H1 (cell line): ENCODE results near the gene PDGFB. TPM values are rescaled to one million over a fixed set of nuclear protein-coding genes. Genes with fewer than 3 reads are reported as not detected.

Experiments
- CTCF ChIA-PET: fragments of 300-600 bp; sonication (Branson Sonifier 250); formaldehyde crosslinking; loops from one replicate; lab custom pipeline; 2021; ENCODE audit not compliant: partially characterized antibody; lab: Charles Lee
- POLR2A ChIA-PET: fragments of 300-600 bp; sonication (Branson Sonifier 250); formaldehyde crosslinking; loops from one replicate; lab custom pipeline; 2021; ENCODE audit warnings: inconsistent platforms; ENCODE audit not compliant: partially characterized antibody; lab: Charles Lee
- DNase-seq, 2 experiments: peaks; one replicate each; pipeline versions ENCODE4 v3.0.0 to v3.0.0-alpha.2; 2010 to 2022; ENCODE audit warnings: low spot score in 2 of 2, low read depth in 1 of 2, mixed read lengths in 1 of 2
- FAIRE-seq: peaks from 2 replicates; lab custom pipeline; 2011; peaks lifted over from hg19 to GRCh38; lab: Jason Lieb, UNC
- H2AFZ ChIP-seq: 2 replicates; pipeline ENCODE4 v1.8.1; 2012; ENCODE audit warnings: low read length, inconsistent platforms
- H2AK5ac ChIP-seq: 2 replicates; pipeline ENCODE4 v1.6.1; 2013; ENCODE audit warnings: low read depth, low read length
- H2BK120ac ChIP-seq: replicated peaks from 2 replicates; pipeline ENCODE3; 2013; ENCODE audit warnings: low read depth, low read length, inconsistent platforms
- H2BK12ac ChIP-seq: 2 replicates; pipeline ENCODE4 v1.6.1; 2013; ENCODE audit warnings: low read depth, low read length
- H2BK15ac ChIP-seq: 2 replicates; pipeline ENCODE4 v1.6.1; 2013; ENCODE audit warnings: low read length
- H2BK20ac ChIP-seq: 2 replicates; pipeline ENCODE4 v1.6.1; 2013; ENCODE audit warnings: low read length
- H2BK5ac ChIP-seq: 2 replicates; pipeline ENCODE4 v1.6.1; 2013; ENCODE audit warnings: low read depth, low read length
- H3K14ac ChIP-seq: 2 replicates; pipeline ENCODE4 v1.6.1; 2013; ENCODE audit warnings: inconsistent platforms; ENCODE audit not compliant: insufficient read length
- H3K18ac ChIP-seq: 2 replicates; pipeline ENCODE4 v1.6.1; 2013; ENCODE audit warnings: low read length; ENCODE audit errors: extremely low read depth
- H3K23ac ChIP-seq: 2 replicates; pipeline ENCODE4 v1.6.1; 2013; ENCODE audit warnings: inconsistent platforms; ENCODE audit not compliant: insufficient read length
- H3K23me2 ChIP-seq: 2 replicates; pipeline ENCODE4 v1.6.1; 2013; ENCODE audit warnings: low read depth, low read length
- H3K27ac ChIP-seq: 2 replicates; pipeline ENCODE4 v1.6.1; 2011; ENCODE audit warnings: low read depth, low read length, inconsistent platforms
- H3K27me3 ChIP-seq, 4 experiments: replicated peaks in 1 of 4; 1 replicate in 1 of 4; 2 replicates in 3 of 4; pipeline versions ENCODE4 v1.6.1 to v1.8.1; 2011 to 2013; ENCODE audit warnings: low read length in 3 of 4, mild to moderate bottlenecking in 3 of 4, inconsistent platforms in 2 of 4, mixed read lengths in 2 of 4, moderate library complexity in 1 of 4; ENCODE audit not compliant: control insufficient read depth in 3 of 4, insufficient read depth in 3 of 4; ENCODE audit errors: extremely low read depth in 1 of 4
- H3K36me3 ChIP-seq, 4 experiments: 2 replicates each; pipeline versions ENCODE4 v1.6.1 to v1.8.1; 2011 to 2013; ENCODE audit warnings: mild to moderate bottlenecking in 4 of 4, low read length in 3 of 4, moderate library complexity in 2 of 4, control low read depth in 1 of 4, inconsistent platforms in 1 of 4; ENCODE audit not compliant: insufficient read depth in 4 of 4, control insufficient read depth in 2 of 4
- H3K4ac ChIP-seq: replicated peaks from 2 replicates; pipeline ENCODE3; 2013; ENCODE audit warnings: low read length, low read depth, mixed read lengths, inconsistent platforms; ENCODE audit not compliant: insufficient read length
- H3K4me1 ChIP-seq, 4 experiments: replicated peaks in 1 of 4; 1 replicate in 1 of 4; 2 replicates in 3 of 4; pipeline versions ENCODE4 v1.6.1 to v1.8.1; 2011 to 2013; ENCODE audit warnings: low read length in 3 of 4, inconsistent platforms in 2 of 4, mixed read lengths in 1 of 4; ENCODE audit not compliant: insufficient read depth in 4 of 4, control insufficient read depth in 3 of 4
- H3K4me2 ChIP-seq, 2 experiments: 2 replicates each; pipeline versions ENCODE4 v1.6.1 to v1.8.1; 2011 to 2013; ENCODE audit warnings: low read depth in 2 of 2, low read length in 2 of 2, control low read depth in 1 of 2, inconsistent platforms in 1 of 2, mild to moderate bottlenecking in 1 of 2; ENCODE audit not compliant: insufficient read depth in 1 of 2
- H3K4me3 ChIP-seq, 4 experiments: fragments of 200-600, 300-600 bp in 1 of 4; sonication (generic), shearing (Covaris generic), sonication (Bioruptor Twin) in 1 of 4; 2 replicates each; pipeline versions ENCODE4 v1.5.1 to v1.8.1; 2011 to 2016; ENCODE audit warnings: low read length in 4 of 4, low read depth in 3 of 4, control low read depth in 2 of 4, inconsistent platforms in 2 of 4, mild to moderate bottlenecking in 2 of 4, mixed read lengths in 1 of 4, moderate library complexity in 1 of 4; ENCODE audit not compliant: insufficient read depth in 2 of 4; ENCODE audit errors: extremely low read depth in 1 of 4
- H3K56ac ChIP-seq: replicated peaks from 2 replicates; pipeline ENCODE3; 2013; ENCODE audit warnings: low read depth, mild to moderate bottlenecking, mixed read lengths, low read length, inconsistent platforms; ENCODE audit not compliant: insufficient read length
- H3K79me1 ChIP-seq: 2 replicates; pipeline ENCODE4 v1.6.1; 2013; ENCODE audit warnings: low read depth, low read length, control low read depth
- H3K79me2 ChIP-seq, 2 experiments: 2 replicates each; pipeline versions ENCODE4 v1.6.1 to v1.8.1; 2012 to 2013; ENCODE audit warnings: low read length in 2 of 2, mild to moderate bottlenecking in 2 of 2, inconsistent platforms in 1 of 2; ENCODE audit not compliant: insufficient read depth in 2 of 2, control insufficient read depth in 1 of 2
- H3K9ac ChIP-seq, 4 experiments: replicated peaks in 1 of 4; 1 replicate in 1 of 4; 2 replicates in 3 of 4; pipeline versions ENCODE4 v1.6.1 to v1.8.1; 2011 to 2013; ENCODE audit warnings: low read depth in 3 of 4, low read length in 3 of 4, control low read depth in 2 of 4, mild to moderate bottlenecking in 2 of 4, moderate library complexity in 2 of 4, inconsistent platforms in 1 of 4; ENCODE audit errors: extremely low read depth in 1 of 4
- H3K9me3 ChIP-seq, 2 experiments: 2 replicates each; pipeline versions ENCODE4 v1.6.1 to v1.8.1; 2012 to 2013; ENCODE audit warnings: mild to moderate bottlenecking in 2 of 2, moderate library complexity in 2 of 2, control low read depth in 1 of 2, inconsistent platforms in 1 of 2, low read depth in 1 of 2, low read length in 1 of 2, mixed read lengths in 1 of 2; ENCODE audit not compliant: insufficient read depth in 2 of 2
- H4K20me1 ChIP-seq, 2 experiments: replicated peaks in 1 of 2; 2 replicates each; pipeline versions ENCODE3 to v1.8.1; 2011 to 2013; ENCODE audit warnings: inconsistent platforms in 2 of 2, low read length in 2 of 2, mild to moderate bottlenecking in 1 of 2; ENCODE audit not compliant: insufficient read depth in 2 of 2, control insufficient read depth in 1 of 2
- H4K5ac ChIP-seq: 2 replicates; pipeline ENCODE4 v1.6.1; 2013; ENCODE audit warnings: low read length, low read depth, mixed read lengths, inconsistent platforms; ENCODE audit not compliant: insufficient read length
- H4K8ac ChIP-seq: 2 replicates; pipeline ENCODE4 v1.8.0; 2013; ENCODE audit warnings: mild to moderate bottlenecking, moderate library complexity, low read length, inconsistent platforms; ENCODE audit not compliant: insufficient read depth; ENCODE audit errors: extremely low read depth
- H4K91ac ChIP-seq: replicated peaks from 2 replicates; pipeline ENCODE3; 2013; ENCODE audit warnings: low read length, mixed read lengths, inconsistent platforms; ENCODE audit not compliant: insufficient read length
- KDM1A ChIP-seq: fragments of 200-600, 300-600 bp; sonication (generic); IDR thresholded peaks from 2 replicates; pipeline ENCODE4 v1.7.1; 2016; ENCODE audit warnings: mild to moderate bottlenecking, low read length, borderline replicate concordance
- RXRA ChIP-seq: IDR thresholded peaks from 2 replicates; pipeline ENCODE4 v1.6.1; 2011; ENCODE audit warnings: low read depth, mild to moderate bottlenecking, low read length, moderate library complexity; ENCODE audit not compliant: insufficient read depth
- SP4 ChIP-seq: IDR thresholded peaks from 2 replicates; pipeline ENCODE4 v1.6.1; 2012; ENCODE audit warnings: low read length, inconsistent platforms
- WGBS, 2 experiments: shearing (Covaris generic) in 1 of 2; methylation state at CpG; one replicate each; pipeline versions ENCODE4 v1.1.6 to v1.1.7; 2013 to 2015; ENCODE audit warnings: low lambda C conversion rate in 2 of 2, mixed read lengths in 2 of 2, inconsistent platforms in 1 of 2, low coverage in 1 of 2, missing lambda C conversion rate in 1 of 2; ENCODE audit not compliant: insufficient replicate concordance in 2 of 2, insufficient coverage in 1 of 2, insufficient read length in 1 of 2; ENCODE audit errors: extremely low coverage in 1 of 2, missing lambda C conversion rate in 1 of 2; 5-methylcytosine and 5-hydroxymethylcytosine counted together
- polyA plus RNA-seq, 7 experiments: library from polyadenylated mRNA; depleted of rRNA in 3 of 7; stranded (reverse) in 5 of 7; unstranded in 2 of 7; fragments of >200 nt in 5 of 7; fragments of 200-250 nt in 2 of 7; gene quantifications; 1 replicate in 5 of 7; 2 replicates in 1 of 7; 4 replicates in 1 of 7; pipeline versions ENCODE4 v1.2.1 to v1.2.3, GENCODE V29; 2011 to 2013; ENCODE audit warnings: missing spikeins in 2 of 7, mixed read lengths in 2 of 7
- total RNA-seq: library from RNA; stranded (reverse); fragmentation: NEBNext Ultra II Directional; extraction: Animal tissue kit (Norgen Biotek cat#: 25700); gene quantifications from 2 replicates; pipeline ENCODE4 v1.2.1, GENCODE V29; 2021

PDGFB gene
- total and polyA plus RNA-seq, 2 of the 8 experiments (the other 6 are each of a cell fraction or from before 2014, with no cell fraction given), result 3.9 to 8.5 TPM

DNA sequence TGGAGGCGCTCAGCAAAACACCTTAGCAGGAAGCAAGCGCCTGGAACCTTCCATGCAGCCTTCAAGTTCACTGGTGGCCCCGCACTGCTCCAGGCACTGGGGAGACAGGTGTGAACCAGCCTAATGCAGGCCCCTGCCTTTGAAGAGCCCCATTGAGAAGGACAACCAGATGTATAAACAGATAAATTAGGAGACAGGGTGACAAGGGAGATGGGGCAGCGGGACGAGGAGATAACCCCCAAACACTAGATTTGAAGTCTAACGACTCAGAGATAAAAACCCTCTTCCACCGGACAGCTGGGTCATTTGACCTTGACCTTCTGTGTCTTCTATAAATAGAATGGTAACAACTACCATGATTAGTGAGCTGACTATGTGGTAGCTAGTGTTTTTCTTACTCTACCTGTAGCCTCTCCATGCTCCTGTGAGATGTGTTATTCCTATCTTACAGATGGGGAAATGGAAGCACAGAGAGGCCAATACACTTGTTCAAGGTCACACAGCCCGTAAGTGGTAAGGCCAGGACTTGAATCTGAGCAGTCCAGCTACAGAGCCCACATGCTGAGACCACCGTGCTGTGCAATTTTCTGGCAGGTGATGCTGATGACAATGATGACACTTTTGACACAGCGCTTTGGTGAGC, 2.0 kb upstream of the PDGFB start:
- Histone ChIP-seq H2BK20ac (no peak overlapping the region), H3K18ac (no peak overlapping the region), H2BK12ac (no peak overlapping the region), H2BK15ac (no peak overlapping the region), H3K9ac (no peak overlapping the region), H2AK5ac (no peak overlapping the region), H2BK120ac (no peak overlapping the region), H4K20me1 (peaks cover 2 to 4% of the 10 kb centered on the region in 2 experiments), H2BK5ac (no peak overlapping the region), H4K91ac (no peak overlapping the region), H3K4me3 (no peak overlapping the region), H3K36me3 (no peaks in the 10 kb centered on the region; a peak in 1 of 8 replicates), H3K23ac (no peak overlapping the region), H3K14ac (no peak overlapping the region), H4K5ac (no peak overlapping the region), H3K9me3 (no peaks in the 10 kb centered on the region), H4K8ac (no peak overlapping the region), H3K27me3 (peaks cover 26 to 66% (median 51%) of the 10 kb centered on the region in 4 experiments), H3K56ac (no peak overlapping the region), H2AFZ (no peak overlapping the region), H3K4me1 (peaks cover 0 to 15% (median 9%) of the 10 kb centered on the region in 4 experiments; a peak in 6 of 7 replicates), H3K79me2 (no peaks in the 10 kb centered on the region), H3K27ac (no peak overlapping the region), H3K4me2 (no peak overlapping the region), H3K79me1 (no peaks in the 10 kb centered on the region), H3K23me2 (peaks cover 16% of the 10 kb centered on the region; the same call in 1 of the 2 replicates), H3K4ac (no peak overlapping the region)
- CTCF ChIA-PET, result interaction anchor here (1.3 to 2.9 kb wide), 5 partner anchors 11 to 115 kb away, joined by 3 to 12 read pairs (median 3); no protein-coding TSS in a partner anchor
- FAIRE-seq (no peak), DNase-seq (no peak)
- TF ChIP-seq KDM1A, result peak; percentile 87
- TF ChIP-seq RXRA, result no peak
- TF ChIP-seq SP4, result no peak
- POLR2A ChIA-PET, result interaction anchor here (0.9 to 7.6 kb wide), 5 partner anchors 10 to 73 kb away, joined by 3 to 47 read pairs (median 7); partner anchors contain the start of gene RPL3
- 82% methylated on average over 10 of the region's 10 CpGs; no CpG with 5 or more reads in 1 of the 2 experiments for WGBS, 2 experiments
